Skeletal muscle satellite cell (primary cell): ENCODE data around the gene GSDME.

ENCODE experiments used
- H3K27me3 ChIP-seq: 2 replicates; pipeline ENCODE4 v1.7.0; 2013; ENCODE audit warnings: low read length; ENCODE audit not compliant: control insufficient read depth, insufficient read depth
- H3K36me3 ChIP-seq: 2 replicates; pipeline ENCODE4 v1.7.0; 2013; ENCODE audit warnings: mild to moderate bottlenecking, control low read depth, low read length; ENCODE audit not compliant: insufficient read depth
- H3K4me1 ChIP-seq: 2 replicates; pipeline ENCODE4 v1.7.0; 2013; ENCODE audit warnings: low read length; ENCODE audit not compliant: control insufficient read depth, insufficient read depth
- H3K4me2 ChIP-seq: 2 replicates; pipeline ENCODE4 v1.7.0; 2013; ENCODE audit warnings: mild to moderate bottlenecking, low read length
- H3K4me3 ChIP-seq: 2 replicates; pipeline ENCODE4 v1.7.0; 2013; ENCODE audit warnings: low read length
- H3K9ac ChIP-seq: 2 replicates; pipeline ENCODE4 v1.7.0; 2013; ENCODE audit warnings: mild to moderate bottlenecking, low read depth, low read length, moderate library complexity
- H3K9me3 ChIP-seq: replicated peaks from 2 replicates; pipeline ENCODE4 v1.7.0; 2013; ENCODE audit warnings: mild to moderate bottlenecking, control low read depth, low read length

The GSDME gene

GRCh38 chr7:24727154-24728120, 29.8 kb downstream of the GSDME start:
- H3K27me3 ChIP-seq: no peaks in the 10 kb centered on the region
- H3K9me3 ChIP-seq: no peaks in the 10 kb centered on the region
- no peaks in the 10 kb centered on the region for H3K36me3 ChIP-seq
- no peak overlapping the region for H3K4me3 ChIP-seq
- H3K4me2 ChIP-seq: no peak overlapping the region
- H3K4me1 ChIP-seq: peaks cover 4% of the 10 kb centered on the region
- H3K9ac ChIP-seq: no peak overlapping the region

DNA sequence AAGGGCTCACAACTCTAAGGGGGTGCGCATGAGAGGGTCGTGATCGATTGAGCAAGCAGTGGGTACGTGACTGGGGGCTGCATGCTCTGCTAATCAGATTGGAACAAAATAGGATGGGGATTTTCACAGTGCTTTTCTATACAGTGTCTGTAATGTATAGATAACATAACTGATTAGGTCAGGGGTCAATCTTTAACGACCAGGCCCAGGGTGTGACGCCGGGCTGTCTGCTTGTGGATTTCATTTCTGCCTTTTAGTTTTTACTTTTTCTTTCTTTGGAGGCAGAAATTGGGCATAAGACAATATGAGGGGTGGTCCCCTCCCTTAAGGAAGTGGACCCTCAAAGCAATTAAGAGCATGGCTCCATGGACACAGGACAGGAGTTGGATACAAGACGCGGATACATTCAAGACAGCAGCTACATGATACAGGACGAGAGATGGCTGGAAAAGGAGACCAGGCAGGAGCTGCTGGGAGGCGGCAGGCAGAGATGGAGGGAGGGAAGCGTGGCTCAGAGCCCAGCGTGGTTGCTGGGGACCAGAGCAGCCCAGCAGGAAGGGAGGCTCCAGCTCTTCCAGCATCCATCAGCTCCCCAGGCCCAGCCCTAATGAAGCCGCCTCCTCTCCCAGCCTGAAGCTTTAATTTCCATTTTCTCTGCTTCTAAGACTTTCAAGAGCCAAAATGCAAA, 31.6 kb downstream of the GSDME start:
- H3K4me2 ChIP-seq: no peak overlapping the region
- peaks cover 4% of the 10 kb centered on the region for H3K4me1 ChIP-seq
- H3K36me3 ChIP-seq: no peaks in the 10 kb centered on the region
- no peak overlapping the region for H3K4me3 ChIP-seq
- H3K9ac ChIP-seq: no peak overlapping the region
- no peaks in the 10 kb centered on the region for H3K27me3 ChIP-seq
- H3K9me3 ChIP-seq: no peaks in the 10 kb centered on the region

DNA sequence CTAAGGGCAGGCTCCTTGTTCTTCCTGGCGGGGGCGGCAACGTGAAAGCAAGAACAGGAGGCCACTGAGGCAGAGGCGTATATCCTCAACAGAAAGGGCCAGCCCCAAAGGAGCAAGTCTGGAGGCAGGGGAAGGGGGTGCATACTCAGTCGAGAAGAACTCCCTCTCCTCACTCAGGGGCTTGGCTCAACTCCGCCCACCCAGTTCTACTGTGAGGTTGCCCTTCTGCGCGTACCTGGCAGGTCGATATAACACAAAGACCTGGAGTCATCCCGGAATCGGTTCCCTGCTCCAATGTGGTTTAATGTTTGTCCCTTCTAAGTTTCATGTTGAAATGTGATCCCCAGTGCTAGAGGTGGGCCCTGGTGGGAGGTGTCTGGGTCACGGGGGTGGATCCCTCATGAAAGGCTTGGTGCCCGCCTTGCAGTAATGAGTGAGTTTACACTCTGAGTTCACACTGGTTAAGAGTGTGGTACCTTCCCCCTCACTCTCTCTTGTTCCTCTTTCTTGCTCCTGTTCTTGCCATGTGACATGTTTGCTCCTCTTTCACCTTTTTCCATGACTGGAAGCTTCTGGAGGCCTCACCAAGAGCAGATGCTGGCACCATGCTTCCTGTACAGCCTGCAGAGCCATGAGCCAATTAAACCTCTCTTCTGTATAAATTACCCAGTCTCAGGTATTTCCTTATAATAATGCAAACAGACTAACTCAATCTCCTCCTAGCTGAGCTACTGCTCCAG, 32.6 kb downstream of the GSDME start:
- Histone ChIP-seq H3K4me3 (no peak overlapping the region), H3K27me3 (no peaks in the 10 kb centered on the region), H3K4me2 (no peak overlapping the region), H3K4me1 (peaks cover 4% of the 10 kb centered on the region), H3K9me3 (no peaks in the 10 kb centered on the region), H3K36me3 (no peaks in the 10 kb centered on the region), H3K9ac (no peak overlapping the region)

DNA sequence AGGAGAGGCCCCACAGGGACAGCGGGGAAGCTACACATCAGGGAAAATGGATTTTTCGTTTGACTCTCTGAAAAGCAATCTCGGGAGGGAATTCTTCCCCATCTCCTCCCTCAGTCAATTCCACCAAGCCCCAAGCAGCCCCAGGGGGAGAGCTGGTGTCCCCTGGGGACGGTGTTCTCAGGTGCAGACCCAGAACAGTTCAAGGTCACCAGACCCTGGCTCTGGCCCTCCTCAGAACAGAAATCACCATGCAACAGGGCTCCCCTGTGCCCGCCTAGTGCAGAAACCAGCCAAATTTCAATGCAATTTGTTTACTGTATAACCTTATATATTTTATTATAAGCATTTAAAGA, 34.1 kb downstream of the GSDME start:
- Histone ChIP-seq H3K9ac (no peak overlapping the region), H3K4me3 (no peak overlapping the region), H3K4me2 (no peak overlapping the region), H3K27me3 (no peaks in the 10 kb centered on the region), H3K36me3 (no peaks in the 10 kb centered on the region), H3K9me3 (no peaks in the 10 kb centered on the region), H3K4me1 (no peaks in the 10 kb centered on the region)

DNA sequence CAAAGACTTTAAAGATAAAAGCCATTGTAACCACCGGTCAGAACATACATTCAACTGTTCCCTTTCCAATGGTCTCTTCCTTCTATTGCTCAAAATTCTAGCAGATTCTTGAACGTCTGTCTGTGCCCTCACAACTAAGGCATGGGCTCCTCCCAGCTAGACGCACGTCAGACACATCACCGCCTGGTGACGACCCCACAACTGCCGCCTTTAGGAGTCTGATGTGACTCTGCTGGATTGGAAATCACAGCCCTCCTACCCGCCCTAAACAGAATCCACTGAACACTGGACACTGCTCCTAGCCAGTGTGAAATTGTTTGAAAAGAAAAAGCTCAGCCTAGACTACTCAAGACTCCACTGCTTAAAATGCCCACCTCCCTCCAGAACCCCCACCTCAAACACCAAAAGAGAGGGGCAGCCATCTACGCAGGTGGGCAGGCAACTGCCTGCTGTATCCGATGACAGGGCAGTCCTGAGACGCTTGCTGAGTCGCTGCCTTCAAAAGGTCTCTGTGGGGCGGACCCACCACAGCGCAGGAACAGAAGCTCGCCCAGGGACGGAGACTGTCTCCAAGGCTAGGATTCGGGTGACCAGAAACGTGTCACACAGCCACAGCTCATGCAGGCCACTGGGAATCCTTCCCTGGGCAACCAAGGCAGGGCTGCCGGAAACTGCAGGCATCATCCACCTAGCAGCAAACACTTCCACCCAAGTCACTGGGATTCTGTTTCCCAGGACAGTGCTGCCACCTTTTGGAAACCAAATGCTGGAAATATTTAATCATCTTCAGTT, 34.7 kb downstream of the GSDME start:
- no peak overlapping the region for H3K4me3 ChIP-seq
- no peak overlapping the region for H3K9ac ChIP-seq
- no peaks in the 10 kb centered on the region for H3K27me3 ChIP-seq
- no peak overlapping the region for H3K4me2 ChIP-seq
- no peaks in the 10 kb centered on the region for H3K9me3 ChIP-seq
- H3K4me1 ChIP-seq: no peaks in the 10 kb centered on the region
- no peaks in the 10 kb centered on the region for H3K36me3 ChIP-seq

- Histone ChIP-seq H3K4me1 (no peaks in the 10 kb centered on the region), H3K9me3 (no peaks in the 10 kb centered on the region), H3K27me3 (no peaks in the 10 kb centered on the region), H3K4me3 (no peak overlapping the region), H3K36me3 (no peaks in the 10 kb centered on the region), H3K9ac (no peak overlapping the region), H3K4me2 (no peak overlapping the region)
Observed at GRCh38 chr7:24721481-24722001, 35.7 kb downstream of the GSDME start.

- Histone ChIP-seq H3K9me3 (no peaks in the 10 kb centered on the region), H3K27me3 (no peaks in the 10 kb centered on the region), H3K9ac (no peak overlapping the region), H3K4me1 (peaks cover 12% of the 10 kb centered on the region), H3K4me2 (no peak overlapping the region), H3K36me3 (no peaks in the 10 kb centered on the region), H3K4me3 (no peak overlapping the region)
Observed at GRCh38 chr7:24720283-24720682, 37.0 kb downstream of the GSDME start.

GRCh38 chr7:24718977-24719491, 38.2 kb downstream of the GSDME start:
- Histone ChIP-seq H3K9ac (no peak overlapping the region), H3K4me3 (no peak overlapping the region), H3K4me2 (no peak overlapping the region), H3K4me1 (peaks cover 13% of the 10 kb centered on the region), H3K9me3 (no peaks in the 10 kb centered on the region), H3K36me3 (no peaks in the 10 kb centered on the region), H3K27me3 (no peaks in the 10 kb centered on the region)

- Histone ChIP-seq H3K4me1 (peaks cover 13% of the 10 kb centered on the region), H3K9ac (no peak overlapping the region), H3K27me3 (no peaks in the 10 kb centered on the region), H3K4me3 (no peak overlapping the region), H3K4me2 (no peak overlapping the region), H3K36me3 (no peaks in the 10 kb centered on the region), H3K9me3 (no peaks in the 10 kb centered on the region)
Observed at GRCh38 chr7:24718431-24718831, 38.8 kb downstream of the GSDME start.

DNA sequence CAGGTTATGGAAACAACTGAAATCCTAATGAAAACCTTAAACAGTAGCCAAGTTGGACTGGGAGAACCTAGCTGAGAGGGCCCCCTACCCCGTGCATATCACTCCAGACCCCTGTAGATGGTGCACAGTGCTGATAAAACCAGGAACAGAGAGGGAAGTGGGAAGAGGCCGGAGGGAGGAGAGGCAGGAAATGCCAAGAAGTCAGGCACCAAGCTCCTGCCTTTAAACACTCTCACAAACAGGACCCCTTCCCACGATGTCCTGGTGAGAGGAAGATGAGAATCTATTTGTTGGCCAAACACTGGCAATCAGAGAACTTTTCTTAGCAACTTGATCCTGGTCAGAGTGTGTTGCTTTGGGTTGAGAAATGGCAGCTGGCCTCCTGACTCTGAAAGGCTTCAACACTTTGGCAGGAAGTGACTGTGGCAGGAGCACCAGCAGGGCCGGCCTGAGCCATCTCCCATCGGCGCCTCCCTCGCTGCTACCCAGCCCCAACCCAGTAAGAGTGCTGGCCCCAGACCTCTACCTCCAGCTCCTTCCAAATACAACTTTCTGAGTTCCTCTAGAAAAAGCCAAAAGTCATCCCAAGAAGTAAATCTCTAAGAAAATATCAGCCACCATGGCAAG, 39.5 kb downstream of the GSDME start:
- peaks cover 13% of the 10 kb centered on the region for H3K4me1 ChIP-seq

More for the DNA sequence above, 39.5 kb downstream of the GSDME start:
- H3K27me3 ChIP-seq: no peaks in the 10 kb centered on the region
- no peaks in the 10 kb centered on the region for H3K36me3 ChIP-seq
- H3K9ac ChIP-seq: no peak overlapping the region
- H3K9me3 ChIP-seq: no peaks in the 10 kb centered on the region
- H3K4me3 ChIP-seq: no peak overlapping the region
- no peak overlapping the region for H3K4me2 ChIP-seq
